IPS DF 6.9 (cell line): ENCODE measurements around the gene DNAH5.
A peak's percentile ranks its signal among the peaks of the same experiment; 100 is the strongest.

Experiments used
- DNase-seq: peaks from one replicate; pipeline ENCODE4 v3.0.0-alpha.2; 2013; ENCODE audit warnings: low read depth, low spot score
- H3K27ac ChIP-seq: one replicate; pipeline ENCODE4 v1.5.1; 2013; ENCODE audit warnings: low read length, control low read depth
- H3K27me3 ChIP-seq: 2 replicates; pipeline ENCODE4 v1.6.1; 2013; ENCODE audit warnings: mild to moderate bottlenecking, low read length; ENCODE audit not compliant: control insufficient read depth, insufficient read depth
- H3K36me3 ChIP-seq: 2 replicates; pipeline ENCODE4 v1.6.1; 2013; ENCODE audit warnings: low read length; ENCODE audit not compliant: control insufficient read depth, insufficient read depth
- H3K4me1 ChIP-seq: 2 replicates; pipeline ENCODE4 v1.6.1; 2013; ENCODE audit warnings: low read length; ENCODE audit not compliant: control insufficient read depth, insufficient read depth
- H3K4me3 ChIP-seq: 2 replicates; pipeline ENCODE4 v1.5.1; 2013; ENCODE audit warnings: mild to moderate bottlenecking, low read length
- H3K9me3 ChIP-seq: 2 replicates; pipeline ENCODE4 v1.6.1; 2013; ENCODE audit warnings: low read length, inconsistent platforms; ENCODE audit not compliant: control insufficient read depth, insufficient read depth
- WGBS: extraction: QIAGEN DNeasy Blood & Tissue Kit; methylation state at CpG from one replicate; pipeline ENCODE4 v1.1.7; 2013; ENCODE audit warnings: mixed read lengths, missing lambda C conversion rate; ENCODE audit not compliant: insufficient read length, insufficient coverage; 5-methylcytosine and 5-hydroxymethylcytosine counted together

The DNAH5 gene

GRCh38 chr5:13976867-13977830 lies 32.7 kb upstream of the DNAH5 start:
- H3K27me3 ChIP-seq, result no peaks in the 10 kb centered on the region
- DNase-seq, result no peak
- no CpG with 5 or more reads among the region's 11 CpGs for WGBS

GRCh38 chr5:13976223-13976622 lies 31.7 kb upstream of the DNAH5 start:
- no peak for DNase-seq
- H3K4me3 ChIP-seq, result no peak overlapping the region
- H3K9me3 ChIP-seq, result no peaks in the 10 kb centered on the region
- no CpG with 5 or more reads among the region's 2 CpGs for WGBS
- no peaks in the 10 kb centered on the region for H3K4me1 ChIP-seq
- H3K27me3 ChIP-seq, result no peaks in the 10 kb centered on the region
- H3K27ac ChIP-seq, result no peak overlapping the region
- H3K36me3 ChIP-seq, result no peaks in the 10 kb centered on the region

More at GRCh38 chr5:13976867-13977830, 32.7 kb upstream of the DNAH5 start:
- Histone ChIP-seq H3K36me3 (no peaks in the 10 kb centered on the region), H3K9me3 (no peaks in the 10 kb centered on the region), H3K4me1 (no peaks in the 10 kb centered on the region), H3K4me3 (no peak overlapping the region), H3K27ac (no peak overlapping the region)

GRCh38 chr5:13975246-13975645 lies 30.8 kb upstream of the DNAH5 start:
- no peak for DNase-seq
- H3K36me3 ChIP-seq, result no peaks in the 10 kb centered on the region
- no peaks in the 10 kb centered on the region for H3K9me3 ChIP-seq
- H3K27ac ChIP-seq, result no peak overlapping the region
- H3K27me3 ChIP-seq, result no peaks in the 10 kb centered on the region
- no peaks in the 10 kb centered on the region for H3K4me1 ChIP-seq
- WGBS, result no CpG with 5 or more reads among the region's 2 CpGs
- H3K4me3 ChIP-seq, result no peak overlapping the region

GRCh38 chr5:13973724-13974123 lies 29.2 kb upstream of the DNAH5 start:
- H3K4me3 ChIP-seq, result no peak overlapping the region
- no peaks in the 10 kb centered on the region for H3K36me3 ChIP-seq
- WGBS, result no CpG with 5 or more reads among the region's 6 CpGs
- H3K27ac ChIP-seq, result no peak overlapping the region
- H3K27me3 ChIP-seq, result no peaks in the 10 kb centered on the region
- no peaks in the 10 kb centered on the region for H3K4me1 ChIP-seq
- DNase-seq, result no peak
- H3K9me3 ChIP-seq, result no peaks in the 10 kb centered on the region

- no peaks in the 10 kb centered on the region for H3K36me3 ChIP-seq
- no peaks in the 10 kb centered on the region for H3K9me3 ChIP-seq
- no peak for DNase-seq
- no peak overlapping the region for H3K4me3 ChIP-seq
- no peak overlapping the region for H3K27ac ChIP-seq
- WGBS, result no CpG with 5 or more reads among the region's 7 CpGs
- no peaks in the 10 kb centered on the region for H3K27me3 ChIP-seq
- H3K4me1 ChIP-seq, result no peaks in the 10 kb centered on the region
Observed at GRCh38 chr5:13972029-13972428, 27.5 kb upstream of the DNAH5 start.

GRCh38 chr5:13957032-13957645 lies 12.7 kb upstream of the DNAH5 start:
- Histone ChIP-seq H3K4me3 (no peak overlapping the region), H3K27ac (no peak overlapping the region), H3K4me1 (no peaks in the 10 kb centered on the region), H3K9me3 (no peaks in the 10 kb centered on the region), H3K27me3 (no peaks in the 10 kb centered on the region; the same call in 1 of the 2 replicates), H3K36me3 (no peaks in the 10 kb centered on the region)
- peak; percentile 27 for DNase-seq

- no peaks in the 10 kb centered on the region for H3K9me3 ChIP-seq
- WGBS, result no CpG with 5 or more reads among the region's 3 CpGs
- H3K4me3 ChIP-seq, result no peak overlapping the region
- H3K4me1 ChIP-seq, result no peaks in the 10 kb centered on the region
- DNase-seq, result no peak
- H3K27me3 ChIP-seq, result no peaks in the 10 kb centered on the region; the same call in 1 of the 2 replicates
- H3K36me3 ChIP-seq, result no peaks in the 10 kb centered on the region
- no peak overlapping the region for H3K27ac ChIP-seq
Observed at GRCh38 chr5:13956471-13956870, 12.0 kb upstream of the DNAH5 start.

GRCh38 chr5:13955896-13956295 lies 11.4 kb upstream of the DNAH5 start:
- H3K4me1 ChIP-seq, result no peaks in the 10 kb centered on the region
- no peaks in the 10 kb centered on the region; the same call in 1 of the 2 replicates for H3K27me3 ChIP-seq
- no peak overlapping the region for H3K27ac ChIP-seq
- WGBS, result no CpG with 5 or more reads among the region's 5 CpGs
- no peak overlapping the region for H3K4me3 ChIP-seq
- no peak for DNase-seq
- H3K9me3 ChIP-seq, result no peaks in the 10 kb centered on the region
- H3K36me3 ChIP-seq, result no peaks in the 10 kb centered on the region

- no peak for DNase-seq
- no peaks in the 10 kb centered on the region for H3K36me3 ChIP-seq
- no peak overlapping the region for H3K27ac ChIP-seq
- H3K27me3 ChIP-seq, result no peaks in the 10 kb centered on the region
- H3K4me1 ChIP-seq, result peaks cover 1% of the 10 kb centered on the region; the same call in 1 of the 2 replicates
- WGBS, result no CpG with 5 or more reads among the region's 10 CpGs
- no peaks in the 10 kb centered on the region for H3K9me3 ChIP-seq
- H3K4me3 ChIP-seq, result no peak overlapping the region
Observed at GRCh38 chr5:13946111-13946510, 1.6 kb upstream of the DNAH5 start.

- no CpG with 5 or more reads among the region's 3 CpGs for WGBS
Observed at GRCh38 chr5:13945271-13945670, 783 bp upstream of the DNAH5 start.

More at GRCh38 chr5:13945271-13945670, 783 bp upstream of the DNAH5 start:
- H3K9me3 ChIP-seq, result no peaks in the 10 kb centered on the region
- no peaks in the 10 kb centered on the region for H3K27me3 ChIP-seq
- no peak overlapping the region for H3K27ac ChIP-seq
- DNase-seq, result no peak
- no peaks in the 10 kb centered on the region for H3K36me3 ChIP-seq
- no peak overlapping the region for H3K4me3 ChIP-seq
- H3K4me1 ChIP-seq, result peaks cover 1% of the 10 kb centered on the region; the same call in 1 of the 2 replicates
